NCI-H1417 (cell line): ENCODE results near the gene EEPD1.
A peak's percentile ranks its signal among the peaks of the same experiment; 100 is the strongest.

Experiments
- DNase-seq, 3 experiments: peaks; one replicate each; lab custom pipeline; 2025; lab: John Stamatoyannopoulos, UW

The EEPD1 gene

GRCh38 chr7:36154255-36155212, 1.5 kb downstream of the EEPD1 start:
- DNase-seq, result no peak

GRCh38 chr7:36155811-36156361, 2.8 kb downstream of the EEPD1 start:
- peak in 2 of 3 experiments; percentile 65 to 86 for DNase-seq

- no peak for DNase-seq
These were observed 4.7 kb downstream of the EEPD1 start for GRCh38 chr7:36157527-36158320.

GRCh38 chr7:36158321-36158605, 5.2 kb downstream of the EEPD1 start:
- no peak for DNase-seq

- no peak for DNase-seq
These were observed 6.6 kb downstream of the EEPD1 start for GRCh38 chr7:36159618-36160017.

- DNase-seq, result no peak
These were observed 7.3 kb downstream of the EEPD1 start for GRCh38 chr7:36160313-36160712.

- peak in 2 of 3 experiments; percentile 58 to 70 for DNase-seq
These were observed 8.9 kb downstream of the EEPD1 start for GRCh38 chr7:36161996-36162395.

GRCh38 chr7:36165059-36165458, 12.0 kb downstream of the EEPD1 start:
- DNase-seq, result no peak

GRCh38 chr7:36165802-36166201, 12.7 kb downstream of the EEPD1 start:
- DNase-seq, result no peak

- DNase-seq, result no peak
These were observed 14.5 kb downstream of the EEPD1 start for GRCh38 chr7:36167403-36168050.

GRCh38 chr7:36171503-36171902, 18.4 kb downstream of the EEPD1 start:
- DNase-seq, result no peak

- no peak for DNase-seq
These were observed 22.8 kb downstream of the EEPD1 start for GRCh38 chr7:36175886-36176285.

- no peak for DNase-seq
These were observed 23.6 kb downstream of the EEPD1 start for GRCh38 chr7:36176697-36177096.

GRCh38 chr7:36180121-36180520, 27.1 kb downstream of the EEPD1 start:
- DNase-seq, result no peak

- DNase-seq, result no peak
These were observed 28.6 kb downstream of the EEPD1 start for GRCh38 chr7:36181668-36182067.

GRCh38 chr7:36182854-36183604, 30.0 kb downstream of the EEPD1 start:
- DNase-seq, result no peak

GRCh38 chr7:36185092-36185491, 32.0 kb downstream of the EEPD1 start:
- DNase-seq, result no peak

GRCh38 chr7:36185756-36186155, 32.7 kb downstream of the EEPD1 start:
- DNase-seq, result no peak

GRCh38 chr7:36186359-36187121, 33.5 kb downstream of the EEPD1 start:
- no peak for DNase-seq

- no peak for DNase-seq
These were observed 35.2 kb downstream of the EEPD1 start for GRCh38 chr7:36188266-36188665.

GRCh38 chr7:36188906-36189305, 35.9 kb downstream of the EEPD1 start:
- no peak for DNase-seq
